Muscle layer of colon (tissue), 2 donors: ENCODE data around the gene C9orf152.

Experiments used
- H3K27ac ChIP-seq: one replicate; pipeline ENCODE4 v1.7.0; 2013; ENCODE audit warnings: low read depth, mild to moderate bottlenecking, low read length, moderate library complexity
- H3K27me3 ChIP-seq, 2 donors: one replicate each; pipeline ENCODE4 v1.7.0; 2013; ENCODE audit warnings: low read length in 2 of 2, mild to moderate bottlenecking in 2 of 2; ENCODE audit not compliant: insufficient read depth in 2 of 2, control insufficient read depth in 1 of 2
- H3K36me3 ChIP-seq: one replicate; pipeline ENCODE4 v1.7.0; 2013; ENCODE audit warnings: mild to moderate bottlenecking, low read length; ENCODE audit not compliant: insufficient read depth
- H3K4me1 ChIP-seq: one replicate; pipeline ENCODE4 v1.7.0; 2013; ENCODE audit warnings: mild to moderate bottlenecking, low read length; ENCODE audit not compliant: insufficient read depth
- H3K4me3 ChIP-seq, 2 donors: one replicate each; pipeline ENCODE4 v1.7.0; 2013; ENCODE audit warnings: low read length in 2 of 2, low read depth in 1 of 2, mild to moderate bottlenecking in 1 of 2, moderate library complexity in 1 of 2
- H3K9ac ChIP-seq: one replicate; pipeline ENCODE4 v1.7.0; 2013; ENCODE audit warnings: low read length
- H3K9me3 ChIP-seq: one replicate; pipeline ENCODE4 v1.7.0; 2013; ENCODE audit warnings: mild to moderate bottlenecking, low read length
- donor health status: abdominal sarcoma.
- donor health status: Adenocarcinoma of cecum.

Gene C9orf152

DNA sequence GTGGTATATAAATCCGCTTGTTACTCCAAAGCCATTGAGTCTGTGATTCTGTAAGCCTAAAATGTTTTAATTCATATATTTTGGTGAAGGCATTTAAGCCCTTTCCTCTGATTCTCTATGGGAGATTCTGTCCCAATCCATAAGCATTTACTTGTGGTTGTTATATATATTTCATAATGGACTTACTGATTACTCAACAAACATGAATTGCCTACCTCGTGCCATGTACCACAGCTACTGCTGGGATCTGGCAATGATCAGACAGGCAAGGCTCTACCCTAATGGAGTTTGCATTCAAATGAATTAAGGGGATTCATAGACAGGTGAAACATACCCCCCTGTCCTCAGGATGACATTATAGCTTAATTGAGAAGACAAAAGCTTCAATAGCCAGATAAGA is 54.5 kb downstream of the C9orf152 start:
- no peaks in the 10 kb centered on the region for H3K27me3 ChIP-seq
- no peaks in the 10 kb centered on the region for H3K36me3 ChIP-seq
- H3K9me3 ChIP-seq: no peaks in the 10 kb centered on the region
- H3K4me1 ChIP-seq: peaks cover 42% of the 10 kb centered on the region
- no peak overlapping the region for H3K9ac ChIP-seq
- H3K4me3 ChIP-seq: no peak overlapping the region
- H3K27ac ChIP-seq: no peak overlapping the region

DNA sequence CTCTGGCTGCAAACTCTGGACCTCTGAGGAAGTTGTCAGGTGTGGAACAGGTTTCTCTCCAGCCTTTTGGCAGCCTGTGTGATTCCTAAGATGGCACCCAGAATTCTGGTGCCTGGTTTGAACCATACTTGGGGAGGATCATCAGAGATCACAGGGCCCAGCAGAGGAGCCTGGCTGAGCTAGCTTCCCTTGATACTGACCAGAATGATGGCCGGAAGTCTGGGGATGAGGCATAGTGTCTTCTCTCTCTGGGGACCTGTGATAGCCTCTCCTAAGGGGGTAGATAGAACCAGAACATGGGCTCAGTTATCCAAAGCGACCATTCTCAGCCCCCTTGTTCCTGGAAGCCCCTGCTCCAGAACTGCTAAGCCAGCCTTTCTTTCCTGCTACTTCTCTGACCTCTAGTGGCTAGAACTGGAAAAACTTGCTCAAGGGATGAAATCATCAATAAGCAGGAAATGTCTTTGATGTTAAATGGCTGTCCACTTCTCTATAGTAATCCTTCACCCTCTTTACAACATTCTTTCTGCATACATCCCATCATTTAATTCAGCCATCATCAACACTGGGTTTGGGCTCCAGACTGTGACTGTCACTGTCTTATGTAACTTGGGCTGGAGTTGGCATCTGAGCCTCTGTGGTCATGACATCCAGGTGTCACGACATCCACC is 55.1 kb downstream of the C9orf152 start:
- peaks cover 40% of the 10 kb centered on the region for H3K4me1 ChIP-seq
- H3K4me3 ChIP-seq: no peak overlapping the region
- no peak overlapping the region for H3K9ac ChIP-seq
- no peak overlapping the region for H3K27ac ChIP-seq
- no peaks in the 10 kb centered on the region for H3K36me3 ChIP-seq
- H3K9me3 ChIP-seq: no peaks in the 10 kb centered on the region
- H3K27me3 ChIP-seq: no peaks in the 10 kb centered on the region
